ENCODE data around the gene PCK1. TPM values are rescaled to one million over a fixed set of nuclear protein-coding genes. Genes with fewer than 3 reads are reported as not detected.

Gene PCK1
- total RNA-seq, 4 donors from 2014 or later, result 0.10 to 3.2 (median 1.7) TPM

- Histone ChIP-seq H3K4me3 (no peak overlapping the region), H3K4me1 (peaks cover 0 to under 1% of the 10 kb centered on the region in 2 donors), H3K36me3 (no peaks in the 10 kb centered on the region), H3K9me3 (no peaks in the 10 kb centered on the region), H3K27me3 (no peaks in the 10 kb centered on the region), H3K27ac (no peak overlapping the region)
- TF ChIP-seq POLR2A (IDR thresholded peaks at IDR 0.05) (no peak), CTCF (IDR thresholded peaks at IDR 0.05 in 4 of 5, conservative IDR thresholded peaks at IDR 0.05 in 1 of 5) (no peak)
- no peak for ATAC-seq
- in situ Hi-C loops (cut with MboI; ENCODE audit: low sequenced_read_pairs in 4 of 4), result loop anchor here (5.0 to 10.0 kb wide), 3 partner anchors 74 to 217 kb away; no protein-coding TSS in a partner anchor
- intact Hi-C loops (cut with DNase I; ENCODE audit: low total_unique reads), result loop anchor here (10.0 kb wide), 1 partner anchor 207 kb away; no protein-coding TSS in a partner anchor
- DNase-seq, result no peak
These were observed 30.6 kb downstream of the PCK1 start for GRCh38 chr20:57591289-57592229.

GRCh38 chr20:57592263-57593092 lies 31.6 kb downstream of the PCK1 start:
- no peak for DNase-seq
- no peaks in the 10 kb centered on the region for H3K27me3 ChIP-seq
- no peak overlapping the region for H3K4me3 ChIP-seq
- in situ Hi-C loops (cut with MboI; ENCODE audit: low sequenced_read_pairs in 4 of 4) (loop anchor here (5.0 to 10.0 kb wide), 3 partner anchors 75 to 218 kb away; no protein-coding TSS in a partner anchor), intact Hi-C loops (cut with DNase I; ENCODE audit: low total_unique reads) (loop anchor here (10.0 kb wide), 1 partner anchor 208 kb away; no protein-coding TSS in a partner anchor)
- peaks cover 0 to 6% of the 10 kb centered on the region in 2 donors for H3K4me1 ChIP-seq
- no peaks in the 10 kb centered on the region for H3K36me3 ChIP-seq
- TF ChIP-seq POLR2A (IDR thresholded peaks at IDR 0.05) (no peak), CTCF (IDR thresholded peaks at IDR 0.05 in 4 of 5, conservative IDR thresholded peaks at IDR 0.05 in 1 of 5) (no peak)
- no peak for ATAC-seq
- no peak overlapping the region for H3K27ac ChIP-seq
- no peaks in the 10 kb centered on the region for H3K9me3 ChIP-seq

- TF ChIP-seq POLR2A (IDR thresholded peaks at IDR 0.05), result no peak
- no peak for TF ChIP-seq CTCF (IDR thresholded peaks at IDR 0.05 in 4 of 5, conservative IDR thresholded peaks at IDR 0.05 in 1 of 5)
These were observed 32.4 kb downstream of the PCK1 start for GRCh38 chr20:57593134-57593886.

More at GRCh38 chr20:57593134-57593886, 32.4 kb downstream of the PCK1 start:
- Histone ChIP-seq H3K27ac (no peak overlapping the region), H3K4me3 (no peak overlapping the region), H3K9me3 (no peaks in the 10 kb centered on the region), H3K4me1 (peaks cover 0 to 6% of the 10 kb centered on the region in 2 donors), H3K27me3 (no peaks in the 10 kb centered on the region), H3K36me3 (no peaks in the 10 kb centered on the region)
- DNase-seq, result no peak
- in situ Hi-C loops (cut with MboI; ENCODE audit: low sequenced_read_pairs in 4 of 4), result loop anchor here (5.0 to 10.0 kb wide), 3 partner anchors 76 to 219 kb away; no protein-coding TSS in a partner anchor
- intact Hi-C loops (cut with DNase I; ENCODE audit: low total_unique reads), result loop anchor here (10.0 kb wide), 1 partner anchor 209 kb away; no protein-coding TSS in a partner anchor
- no peak for ATAC-seq

Measured in gastrocnemius medialis (tissue), 4 donors.